ENCODE results near the gene CLCN3.
A peak's percentile ranks its signal among the peaks of the same experiment; 100 is the strongest.
"Not testable (repeated sequence)": the region's sequence is repeated elsewhere in the genome, so short reads cannot be mapped to it uniquely, and the experiment has no call there.

Gene CLCN3

GRCh38 chr4:169618286-169618685, 2.1 kb upstream of the CLCN3 start:
- DNase-seq, result peak; percentile 42

- no peak for DNase-seq
Measured at GRCh38 chr4:169618986-169619385, 1.4 kb upstream of the CLCN3 start.

GRCh38 chr4:169619518-169619957, 840 bp upstream of the CLCN3 start:
- peak; percentile 40 for DNase-seq

GRCh38 chr4:169620880-169621248, 486 bp downstream of the CLCN3 start:
- peak; percentile 7 for DNase-seq

- peak; percentile 59 for DNase-seq
Measured at GRCh38 chr4:169621731-169622492, 1.5 kb downstream of the CLCN3 start.

- DNase-seq, result no peak
Measured at GRCh38 chr4:169622566-169622965, 2.2 kb downstream of the CLCN3 start.

- not testable (repeated sequence) for DNase-seq
Measured at GRCh38 chr4:169624012-169624411, 3.6 kb downstream of the CLCN3 start.

- no peak for DNase-seq
Measured at GRCh38 chr4:169625886-169626285, 5.5 kb downstream of the CLCN3 start.

GRCh38 chr4:169626331-169627282, 6.2 kb downstream of the CLCN3 start:
- DNase-seq, result no peak

- no peak for DNase-seq
Measured at GRCh38 chr4:169627307-169627706, 6.9 kb downstream of the CLCN3 start.

GRCh38 chr4:169628579-169628978, 8.2 kb downstream of the CLCN3 start:
- DNase-seq, result no peak

GRCh38 chr4:169630069-169630468, 9.7 kb downstream of the CLCN3 start:
- DNase-seq, result no peak

GRCh38 chr4:169632896-169633295, 12.5 kb downstream of the CLCN3 start:
- no peak for DNase-seq

- no peak for DNase-seq
Measured at GRCh38 chr4:169634975-169635374, 14.6 kb downstream of the CLCN3 start.

GRCh38 chr4:169640261-169640870, 20.0 kb downstream of the CLCN3 start:
- DNase-seq, result no peak

- DNase-seq, result no peak
Measured at GRCh38 chr4:169644802-169645201, 24.4 kb downstream of the CLCN3 start.

- DNase-seq, result no peak
Measured at GRCh38 chr4:169645627-169646026, 25.2 kb downstream of the CLCN3 start.

- peak; percentile 5 for DNase-seq
Measured at GRCh38 chr4:169649545-169650226, 29.3 kb downstream of the CLCN3 start.

- no peak for DNase-seq
Measured at GRCh38 chr4:169650227-169650936, 30.0 kb downstream of the CLCN3 start.

- DNase-seq, result no peak
Measured at GRCh38 chr4:169652535-169652934, 32.2 kb downstream of the CLCN3 start.

GRCh38 chr4:169655401-169655800, 35.0 kb downstream of the CLCN3 start:
- DNase-seq, result no peak

GRCh38 chr4:169657470-169658107, 37.2 kb downstream of the CLCN3 start:
- peak; percentile 58 for DNase-seq
